HFFc6 (cell line): ENCODE measurements around the gene GSDME. TPM values are rescaled to one million over a fixed set of nuclear protein-coding genes. Genes with fewer than 3 reads are reported as not detected.

Experiments used
- DNase-seq: peaks from one replicate; pipeline ENCODE4 v3.0.0-alpha.2; 2018
- H3K27ac Mint-ChIP-seq: 2 replicates; pipeline ENCODE4 v1.8.0; 2020; ENCODE audit warnings: mild to moderate bottlenecking, mixed read lengths
- H3K27me3 Mint-ChIP-seq: 2 replicates; pipeline ENCODE4 v1.8.0; 2021; ENCODE audit warnings: mild to moderate bottlenecking, moderate library complexity, mixed read lengths; ENCODE audit not compliant: insufficient read depth
- H3K36me3 Mint-ChIP-seq: 2 replicates; pipeline ENCODE4 v1.8.0; 2021; ENCODE audit warnings: low read depth, mixed read lengths
- H3K4me1 Mint-ChIP-seq: 2 replicates; pipeline ENCODE4 v1.8.0; 2020; ENCODE audit warnings: low read depth, mixed read lengths
- H3K4me3 Mint-ChIP-seq: 2 replicates; pipeline ENCODE4 v1.8.0; 2020; ENCODE audit warnings: mild to moderate bottlenecking, moderate library complexity, mixed read lengths
- H3K9me3 Mint-ChIP-seq: 2 replicates; pipeline ENCODE4 v1.8.0; 2020; ENCODE audit warnings: mild to moderate bottlenecking, mixed read lengths
- total RNA-seq, 6 experiments: library from RNA; stranded (reverse); fragmentation: NEBNext Ultra II Directional; extraction: Animal tissue kit (Norgen Biotek cat#: 25700); gene quantifications; 2 replicates in 1 of 6; 3 replicates in 5 of 6; pipeline ENCODE4 v1.2.3, GENCODE V29; 2021
- TF ChIP-seq, protein P1 (sequence below): fragments of 200-600 bp; sonication (generic); IDR thresholded peaks from 2 replicates; pipeline ENCODE4 v1.5.0; 2021; ENCODE audit warnings: antibody characterized with exemption, mild to moderate bottlenecking

GSDME gene
- total RNA-seq, 6 experiments from 2014 or later = 37.1 to 49.8 (median 42.8) TPM

- Mint-ChIP-seq H3K27me3 (no peaks in the 10 kb centered on the region), H3K36me3 (peaks cover 11% of the 10 kb centered on the region; the same call in 1 of the 2 replicates), H3K27ac (no peak overlapping the region)
Measured at GRCh38 chr7:24773646-24774045, 16.4 kb upstream of the GSDME start.

DNA sequence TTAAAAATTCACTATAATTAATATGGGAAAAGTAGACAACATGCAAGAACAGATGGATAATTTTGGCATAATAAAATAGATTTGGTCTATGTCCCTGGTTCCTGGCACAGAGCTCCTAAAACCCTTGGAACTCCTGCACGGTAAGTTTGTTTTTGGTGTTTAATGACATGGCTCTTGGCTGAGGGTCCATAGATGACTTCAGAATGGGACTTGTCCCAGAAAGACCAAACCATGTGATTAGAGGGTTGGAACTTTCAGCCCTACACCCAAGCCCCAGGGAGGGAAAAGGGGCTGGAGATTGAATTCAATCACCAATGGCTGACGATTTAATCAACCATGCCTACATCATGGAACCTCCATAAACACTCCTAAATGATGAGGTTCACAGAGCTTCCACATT is 12.6 kb upstream of the GSDME start:
- TF ChIP-seq, protein P1, sequence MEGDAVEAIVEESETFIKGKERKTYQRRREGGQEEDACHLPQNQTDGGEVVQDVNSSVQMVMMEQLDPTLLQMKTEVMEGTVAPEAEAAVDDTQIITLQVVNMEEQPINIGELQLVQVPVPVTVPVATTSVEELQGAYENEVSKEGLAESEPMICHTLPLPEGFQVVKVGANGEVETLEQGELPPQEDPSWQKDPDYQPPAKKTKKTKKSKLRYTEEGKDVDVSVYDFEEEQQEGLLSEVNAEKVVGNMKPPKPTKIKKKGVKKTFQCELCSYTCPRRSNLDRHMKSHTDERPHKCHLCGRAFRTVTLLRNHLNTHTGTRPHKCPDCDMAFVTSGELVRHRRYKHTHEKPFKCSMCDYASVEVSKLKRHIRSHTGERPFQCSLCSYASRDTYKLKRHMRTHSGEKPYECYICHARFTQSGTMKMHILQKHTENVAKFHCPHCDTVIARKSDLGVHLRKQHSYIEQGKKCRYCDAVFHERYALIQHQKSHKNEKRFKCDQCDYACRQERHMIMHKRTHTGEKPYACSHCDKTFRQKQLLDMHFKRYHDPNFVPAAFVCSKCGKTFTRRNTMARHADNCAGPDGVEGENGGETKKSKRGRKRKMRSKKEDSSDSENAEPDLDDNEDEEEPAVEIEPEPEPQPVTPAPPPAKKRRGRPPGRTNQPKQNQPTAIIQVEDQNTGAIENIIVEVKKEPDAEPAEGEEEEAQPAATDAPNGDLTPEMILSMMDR = no peak

More at GRCh38 chr7:24773646-24774045, 16.4 kb upstream of the GSDME start:
- TF ChIP-seq, protein P1 = no peak
- no peak for DNase-seq
- Mint-ChIP-seq H3K4me3 (no peak overlapping the region), H3K9me3 (no peaks in the 10 kb centered on the region), H3K4me1 (peaks cover 28% of the 10 kb centered on the region)

DNA sequence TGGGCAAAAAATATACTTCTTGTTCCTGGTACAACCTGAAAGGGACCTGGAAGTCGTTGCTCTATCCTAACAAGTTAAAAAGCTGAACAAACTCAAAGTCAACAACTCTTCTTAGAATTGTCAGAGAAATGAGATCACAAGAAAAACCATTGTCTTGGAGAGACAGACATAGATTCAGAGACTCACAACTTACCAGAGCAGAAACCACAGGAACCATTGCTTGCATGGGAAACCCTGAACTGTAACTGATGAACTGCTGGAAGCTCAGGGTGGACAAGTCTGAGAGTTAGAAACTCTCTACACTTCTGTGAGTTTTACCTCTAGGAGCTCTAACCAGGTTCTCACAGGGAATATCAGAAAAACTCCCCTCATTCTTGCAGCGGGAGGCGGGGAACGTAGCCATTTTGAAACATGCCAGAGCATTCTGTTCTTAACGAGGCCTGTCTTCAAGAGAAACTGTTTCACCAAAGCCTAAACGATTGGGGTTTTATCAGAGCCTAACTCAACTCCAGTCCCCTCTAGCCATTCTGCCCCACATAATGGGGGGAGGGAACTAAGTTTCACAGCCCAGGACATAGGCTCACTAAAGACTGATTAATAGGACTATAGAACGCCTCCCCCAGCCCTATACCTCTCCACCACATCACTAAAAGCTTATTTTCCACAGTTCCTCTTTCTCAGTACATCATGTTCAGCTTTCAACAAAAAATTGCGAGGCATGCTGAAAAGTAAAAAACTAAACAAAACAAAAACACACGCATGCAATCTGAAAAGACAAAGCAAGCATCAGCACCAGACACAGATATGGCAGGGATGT is 12.0 kb upstream of the GSDME start:
- Mint-ChIP-seq H3K4me3 (no peak overlapping the region), H3K36me3 (peaks cover 6% of the 10 kb centered on the region; the same call in 1 of the 2 replicates), H3K9me3 (no peaks in the 10 kb centered on the region), H3K27ac (no peak overlapping the region), H3K4me1 (peaks cover 8% of the 10 kb centered on the region; the same call in 1 of the 2 replicates), H3K27me3 (no peaks in the 10 kb centered on the region)
- DNase-seq = no peak
- TF ChIP-seq, protein P1 = no peak

More for the DNA sequence above, 12.6 kb upstream of the GSDME start:
- Mint-ChIP-seq H3K27me3 (no peaks in the 10 kb centered on the region), H3K9me3 (no peaks in the 10 kb centered on the region), H3K27ac (no peak overlapping the region), H3K4me1 (peaks cover 11% of the 10 kb centered on the region), H3K36me3 (peaks cover 6% of the 10 kb centered on the region; the same call in 1 of the 2 replicates), H3K4me3 (no peak overlapping the region)
- DNase-seq = no peak

DNA sequence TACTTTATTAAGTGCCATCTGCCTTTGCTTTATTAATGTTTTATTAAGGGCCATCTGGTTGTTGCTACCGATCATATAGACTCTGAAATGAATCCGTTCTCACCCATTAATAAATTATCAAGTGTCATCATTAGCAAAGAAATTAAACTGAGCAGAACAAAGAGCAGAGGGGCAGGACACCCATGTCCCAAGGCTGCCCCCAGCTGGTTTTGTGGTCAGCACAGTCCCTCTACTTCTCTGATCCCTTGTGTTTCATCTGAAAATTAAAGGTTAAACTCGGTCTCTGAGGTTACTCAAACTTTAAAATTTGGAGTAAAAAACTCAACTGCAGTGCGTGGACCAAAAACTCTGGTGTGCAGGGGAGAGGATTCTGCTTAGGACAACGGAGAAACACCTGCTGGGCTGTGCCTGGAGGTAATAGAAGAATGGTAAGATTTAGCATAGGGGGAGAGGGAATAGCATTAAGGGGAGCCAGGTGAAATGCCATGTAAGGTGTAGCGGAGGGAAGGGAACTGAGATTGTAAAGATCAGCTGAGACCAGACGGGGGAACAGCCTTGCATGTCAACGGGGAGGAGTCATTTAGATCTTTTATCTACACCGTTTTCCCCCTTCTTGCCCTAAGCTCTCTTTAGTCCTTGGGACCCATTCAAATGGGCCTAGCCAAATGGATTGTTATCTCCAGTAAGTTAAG is 10.8 kb upstream of the GSDME start:
- Mint-ChIP-seq H3K36me3 (peaks cover 6% of the 10 kb centered on the region; the same call in 1 of the 2 replicates), H3K9me3 (no peaks in the 10 kb centered on the region), H3K27ac (no peak overlapping the region), H3K27me3 (no peaks in the 10 kb centered on the region), H3K4me1 (peaks cover 4% of the 10 kb centered on the region; the same call in 1 of the 2 replicates), H3K4me3 (no peak overlapping the region)
- TF ChIP-seq, protein P1 = peak; percentile 37; the same call in 1 of the 2 replicates
- no peak for DNase-seq

DNA sequence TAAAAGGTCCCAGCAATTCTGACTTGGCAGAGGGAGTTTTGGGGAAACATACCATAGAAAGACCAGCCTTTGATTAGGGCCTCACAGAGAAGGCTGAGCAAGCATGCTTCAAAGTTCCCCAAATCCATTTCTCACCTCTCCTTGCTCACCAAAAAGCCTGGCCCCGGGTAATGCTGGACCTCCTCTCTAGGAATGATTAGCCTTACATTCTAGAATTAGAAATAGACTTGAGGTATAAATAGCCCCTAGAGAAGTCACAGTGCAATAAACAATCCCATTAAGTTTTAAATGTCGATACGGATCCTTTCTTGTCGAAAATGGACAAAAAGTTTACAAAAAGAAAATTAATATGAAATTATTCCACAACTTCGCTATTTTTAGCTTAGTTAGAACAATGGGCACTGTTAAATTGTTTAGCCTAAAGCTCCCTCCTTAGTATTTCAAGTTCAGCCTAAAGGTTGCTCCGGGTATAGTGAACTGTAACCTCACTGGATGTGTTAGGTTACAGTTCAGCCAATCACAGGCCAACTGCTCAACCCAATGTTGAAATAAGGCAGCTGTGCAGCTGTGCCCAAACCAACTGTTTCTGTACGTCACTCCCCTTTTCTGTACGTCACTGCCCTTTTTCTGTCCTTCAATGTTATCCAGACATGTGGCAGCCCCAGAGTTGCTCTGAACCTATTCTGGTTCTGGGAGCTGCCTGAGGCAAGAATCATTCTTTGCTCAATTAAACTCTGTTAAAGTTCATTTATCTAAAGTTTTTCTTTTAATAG is 7.9 kb upstream of the GSDME start:
- Mint-ChIP-seq H3K4me3 (no peak overlapping the region), H3K27ac (no peak overlapping the region), H3K9me3 (no peaks in the 10 kb centered on the region), H3K27me3 (no peaks in the 10 kb centered on the region), H3K36me3 (no peaks in the 10 kb centered on the region), H3K4me1 (peaks cover 4% of the 10 kb centered on the region; the same call in 1 of the 2 replicates)
- DNase-seq = no peak
- TF ChIP-seq, protein P1 = no peak
